ENCODE data around the gene SNIP1.
"Not testable (repeated sequence)": the region's sequence is repeated elsewhere in the genome, so short reads cannot be mapped to it uniquely, and the experiment has no call there.

Gene SNIP1

GRCh38 chr1:37513795-37514349, 40.2 kb downstream of the SNIP1 start:
- DNase-seq: peak in 30 of 51 donors; percentile 1 to 73 (median 24)

GRCh38 chr1:37509181-37509580, 44.9 kb downstream of the SNIP1 start:
- DNase-seq: no peak

DNA sequence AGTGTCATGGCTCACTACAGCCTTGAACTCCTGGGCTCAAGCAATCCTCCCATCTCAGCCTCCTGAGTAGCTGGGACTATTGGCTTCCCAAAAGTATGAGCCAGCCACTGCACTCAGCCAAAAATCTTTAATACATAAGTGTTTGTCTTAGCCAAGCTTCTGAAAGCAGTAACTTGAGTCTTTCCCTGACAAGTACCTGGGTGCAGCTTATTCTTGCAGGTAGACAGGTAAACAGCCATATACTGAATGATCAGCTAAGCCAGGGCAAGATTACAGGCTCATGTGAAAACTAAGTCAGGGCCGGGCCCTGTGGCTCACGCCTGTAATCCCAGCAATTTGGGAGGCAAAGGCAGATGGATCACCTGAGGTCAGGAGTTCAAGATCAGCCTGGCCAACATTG, 47.4 kb downstream of the SNIP1 start:
- DNase-seq: no peak

- DNase-seq: not testable (repeated sequence)
Measured at GRCh38 chr1:37502791-37503190, 51.3 kb downstream of the SNIP1 start.

GRCh38 chr1:37502104-37502503, 52.0 kb downstream of the SNIP1 start:
- no peak for DNase-seq

DNA sequence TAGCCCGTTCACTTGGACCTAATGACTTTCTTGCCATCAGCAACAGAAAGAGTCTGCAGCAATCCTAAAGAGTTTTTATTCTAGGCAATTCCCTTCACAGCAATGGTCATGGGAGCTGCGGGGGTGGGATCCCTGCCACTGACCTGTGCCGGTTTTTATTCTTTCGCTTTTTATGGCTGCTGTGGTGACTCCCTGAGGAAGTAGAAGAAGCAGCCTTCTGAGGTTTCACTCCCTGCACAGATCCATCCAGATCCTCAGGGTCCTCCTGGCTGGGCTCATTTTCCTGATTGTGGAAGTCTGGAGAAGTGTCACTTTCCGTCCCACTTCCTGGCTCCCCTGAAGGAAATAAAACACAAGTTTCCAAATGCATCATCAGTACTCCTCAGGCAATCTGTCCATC, 52.4 kb downstream of the SNIP1 start:
- no peak for DNase-seq

GRCh38 chr1:37498872-37499617, 55.0 kb downstream of the SNIP1 start:
- DNase-seq: peak in 1 of 51 donors; percentile 32

GRCh38 chr1:37497832-37498231, 56.3 kb downstream of the SNIP1 start:
- DNase-seq: no peak

DNA sequence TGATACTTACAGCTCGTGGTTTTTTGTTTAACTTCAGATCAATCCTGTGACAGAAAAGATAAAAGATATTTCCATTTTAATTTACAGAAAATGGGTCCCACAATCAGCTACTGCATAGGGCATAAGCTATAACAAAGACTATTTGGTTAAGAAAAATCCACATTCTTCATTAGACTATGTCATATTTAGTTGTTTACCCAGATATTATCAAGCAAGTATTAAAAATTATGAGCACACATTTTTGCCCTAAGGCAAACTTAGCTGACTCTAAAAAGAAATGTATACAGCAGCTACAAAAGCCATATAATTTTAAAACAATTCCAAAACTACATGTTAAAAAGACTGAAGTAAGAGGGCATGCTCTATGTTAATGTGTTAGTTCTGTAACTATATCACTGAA, 58.2 kb downstream of the SNIP1 start:
- DNase-seq: no peak

GRCh38 chr1:37493336-37494098, 60.6 kb downstream of the SNIP1 start:
- DNase-seq: no peak

DNA sequence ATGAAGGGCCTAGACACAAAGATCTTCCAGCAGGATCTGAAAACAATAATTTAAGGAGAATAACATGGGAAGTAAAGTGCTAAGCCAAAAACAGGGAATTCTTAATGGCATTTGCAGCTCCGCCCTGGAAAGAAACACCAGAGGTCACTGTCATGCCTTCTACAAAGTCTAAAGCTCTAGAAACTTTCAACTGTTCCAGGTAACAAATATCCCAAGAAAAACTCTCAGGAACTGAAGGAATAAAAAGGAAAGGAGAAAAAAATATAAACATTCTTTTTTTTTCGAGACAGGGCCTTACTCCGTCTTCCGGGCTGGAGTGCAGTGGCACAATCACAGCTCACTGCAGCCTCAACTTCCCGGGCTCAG, 66.5 kb downstream of the SNIP1 start:
- DNase-seq: no peak

GRCh38 chr1:37486680-37487618, 67.1 kb downstream of the SNIP1 start:
- DNase-seq: peak in 40 of 51 donors; percentile 13 to 80 (median 53)

- no peak for DNase-seq
Measured at GRCh38 chr1:37485902-37486679, 68.0 kb downstream of the SNIP1 start.

Data from hypothalamus (tissue), 51 donors.